ENCODE data around the gene CCDC120.

GRCh38 chrX:49082271-49082871 is 23.6 kb downstream of the CCDC120 start:
- no peak for TF ChIP-seq CTCF (IDR thresholded peaks at IDR 0.05)
- no peak for TF ChIP-seq POLR2AphosphoS5 (IDR thresholded peaks at IDR 0.05)
